Esophagus muscularis mucosa (tissue), 4 donors: Measurements from ENCODE around the gene DYNC1I1.

Experiments used
- EP300 ChIP-seq: sonication (generic); formaldehyde crosslinking; IDR thresholded peaks from one replicate; pipeline ENCODE4 v1.6.1; 2017; ENCODE audit warnings: antibody characterized with exemption
- POLR2A ChIP-seq: fragments of 450-650 bp; IDR thresholded peaks from one replicate; pipeline ENCODE4 v1.6.1; 2017; ENCODE audit warnings: antibody characterized with exemption, moderate library complexity, mild to moderate bottlenecking, low read depth
- POLR2AphosphoS5 ChIP-seq, 2 donors: sonication (generic); formaldehyde crosslinking; IDR thresholded peaks; one replicate each; pipeline ENCODE4 v1.6.1; 2017; ENCODE audit warnings: antibody characterized with exemption in 2 of 2
- TF ChIP-seq, protein P1 (sequence below), 3 experiments: fragments of 200-600 bp in 2 of 3; fragments of 450-650 bp in 1 of 3; sonication (generic) in 2 of 3; IDR thresholded peaks; one replicate each; pipeline ENCODE4 v1.5.1; 2017 to 2019; ENCODE audit warnings: antibody characterized with exemption in 3 of 3, mild to moderate bottlenecking in 2 of 3, moderate library complexity in 1 of 3

DNA sequence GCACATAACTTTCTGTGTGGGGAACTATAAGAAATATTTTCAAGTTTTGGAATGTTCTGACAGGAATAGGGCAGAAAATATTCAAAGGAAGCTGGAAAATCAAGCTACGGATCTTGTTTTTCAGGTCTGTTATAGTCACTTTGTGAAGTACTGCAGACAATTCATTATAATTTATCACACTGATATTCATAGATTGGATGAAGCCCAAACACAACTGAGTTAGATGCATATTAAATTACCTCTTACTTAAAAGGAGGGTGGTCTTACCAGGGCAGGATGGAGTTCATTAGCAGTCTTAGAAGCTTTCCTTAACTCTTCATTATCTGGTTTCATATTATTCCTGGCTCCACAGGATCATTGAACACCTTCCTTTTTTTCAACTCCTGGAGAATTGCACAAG, 242.3 kb downstream of the DYNC1I1 start:
- TF ChIP-seq POLR2AphosphoS5 (IDR thresholded peaks at IDR 0.05) (no peak), EP300 (no peak), POLR2A (no peak)
- TF ChIP-seq, protein P1, sequence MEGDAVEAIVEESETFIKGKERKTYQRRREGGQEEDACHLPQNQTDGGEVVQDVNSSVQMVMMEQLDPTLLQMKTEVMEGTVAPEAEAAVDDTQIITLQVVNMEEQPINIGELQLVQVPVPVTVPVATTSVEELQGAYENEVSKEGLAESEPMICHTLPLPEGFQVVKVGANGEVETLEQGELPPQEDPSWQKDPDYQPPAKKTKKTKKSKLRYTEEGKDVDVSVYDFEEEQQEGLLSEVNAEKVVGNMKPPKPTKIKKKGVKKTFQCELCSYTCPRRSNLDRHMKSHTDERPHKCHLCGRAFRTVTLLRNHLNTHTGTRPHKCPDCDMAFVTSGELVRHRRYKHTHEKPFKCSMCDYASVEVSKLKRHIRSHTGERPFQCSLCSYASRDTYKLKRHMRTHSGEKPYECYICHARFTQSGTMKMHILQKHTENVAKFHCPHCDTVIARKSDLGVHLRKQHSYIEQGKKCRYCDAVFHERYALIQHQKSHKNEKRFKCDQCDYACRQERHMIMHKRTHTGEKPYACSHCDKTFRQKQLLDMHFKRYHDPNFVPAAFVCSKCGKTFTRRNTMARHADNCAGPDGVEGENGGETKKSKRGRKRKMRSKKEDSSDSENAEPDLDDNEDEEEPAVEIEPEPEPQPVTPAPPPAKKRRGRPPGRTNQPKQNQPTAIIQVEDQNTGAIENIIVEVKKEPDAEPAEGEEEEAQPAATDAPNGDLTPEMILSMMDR (IDR thresholded peaks at IDR 0.05), result no peak
